HG02763 (cell line): ENCODE measurements around the gene PLPP4.

ENCODE experiments used
- ATAC-seq: cut with Tn5 transposase; IDR thresholded peaks from one replicate; pipeline ENCODE4 v1.9.1; 2021; ENCODE audit warnings: mild to moderate bottlenecking, moderate library complexity; ENCODE audit not compliant: unreplicated experiment

The PLPP4 gene

DNA sequence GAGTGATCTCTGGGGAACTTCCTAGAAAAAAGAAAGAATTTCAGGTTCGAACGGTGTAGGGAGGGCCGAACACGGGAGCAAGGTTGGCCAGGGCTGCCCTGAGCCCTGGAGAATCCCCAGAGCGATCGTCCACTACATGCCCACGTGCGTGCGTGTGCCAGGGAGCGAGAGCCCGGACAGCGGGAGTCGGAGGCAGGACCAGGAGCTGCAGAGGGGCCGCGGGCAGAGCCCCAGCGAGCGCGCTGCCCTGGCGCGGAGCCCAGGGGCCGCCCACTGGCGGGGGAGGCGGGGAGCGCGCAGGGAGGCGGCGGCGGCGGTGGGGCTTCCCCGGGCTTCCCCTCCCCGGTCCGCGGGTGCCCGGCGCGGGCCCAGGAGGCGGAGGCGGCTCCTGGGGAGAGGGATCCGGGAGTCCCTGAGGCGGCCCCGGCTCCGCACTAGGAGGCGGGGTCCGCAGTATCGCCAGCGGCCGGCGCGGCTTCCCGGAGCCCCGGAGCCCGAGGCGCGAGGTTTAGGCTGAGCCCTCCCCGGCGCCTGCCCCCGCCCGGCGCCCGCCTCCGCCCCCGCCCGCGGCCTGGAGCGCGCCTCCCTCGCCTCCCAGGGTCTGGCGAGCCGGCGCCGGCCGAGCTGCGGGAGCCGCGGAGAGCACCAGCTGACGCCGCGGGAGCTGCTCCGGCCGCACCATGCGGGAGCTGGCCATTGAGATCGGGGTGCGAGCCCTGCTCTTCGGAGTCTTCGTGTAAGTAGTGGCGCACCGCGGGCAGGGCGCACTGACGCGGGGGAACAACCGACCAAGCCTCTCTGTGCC is at the start of gene PLPP4:
Gene PLPP4 (plus strand): TSS at position 602 of the 805 bp plus-strand sequence. CDS start 79 bp downstream, at position 681.
- no peak for ATAC-seq

DNA sequence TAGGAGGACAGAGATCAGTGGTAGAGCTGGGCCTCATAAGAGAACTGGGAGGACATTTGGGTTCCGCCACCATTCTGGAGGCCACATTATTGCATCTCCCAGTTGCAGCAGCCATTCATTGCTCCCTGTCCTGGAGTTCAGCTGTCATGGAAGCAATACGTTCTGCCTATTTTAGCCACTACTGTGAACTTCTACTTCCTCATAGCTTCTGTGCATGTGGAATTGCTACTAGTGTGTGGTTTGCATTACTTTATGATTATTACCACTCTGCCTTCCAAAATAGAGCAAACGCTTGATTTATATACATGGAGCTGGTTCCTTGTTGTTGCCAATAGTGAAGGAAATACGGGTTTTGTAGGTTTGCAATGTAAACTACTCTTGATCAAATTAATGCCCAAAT is 47.2 kb upstream of the PLPP4 start:
- no peak for ATAC-seq

GRCh38 chr10:120414946-120415345 is 42.1 kb upstream of the PLPP4 start:
- ATAC-seq, result no peak

- ATAC-seq, result no peak
Measured at GRCh38 chr10:120415709-120416330, 41.2 kb upstream of the PLPP4 start.

GRCh38 chr10:120420421-120420820 is 36.6 kb upstream of the PLPP4 start:
- ATAC-seq, result no peak

- ATAC-seq, result no peak
Measured at GRCh38 chr10:120421250-120421649, 35.8 kb upstream of the PLPP4 start.

DNA sequence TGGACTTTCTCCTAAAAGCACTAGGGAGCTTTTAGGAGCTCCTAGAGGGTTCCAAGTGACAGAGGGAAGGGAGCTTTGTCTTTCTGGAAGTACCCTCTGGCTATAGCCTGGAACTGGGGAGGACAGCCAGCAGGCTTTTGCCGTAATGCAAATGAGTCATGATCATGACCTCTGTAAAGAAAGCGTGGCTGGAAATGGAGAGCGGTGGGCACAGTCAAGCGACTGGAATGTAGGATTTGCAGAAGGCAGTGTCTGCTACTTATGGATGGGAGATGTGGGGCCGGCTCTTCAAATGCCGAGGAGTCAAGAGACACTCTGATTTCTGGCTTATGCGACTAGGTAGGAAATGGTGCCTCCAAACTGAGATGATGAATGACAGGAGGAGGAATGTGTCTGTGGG is 34.6 kb upstream of the PLPP4 start:
- no peak for ATAC-seq

GRCh38 chr10:120423431-120424197 is 33.4 kb upstream of the PLPP4 start:
- no peak for ATAC-seq

GRCh38 chr10:120424198-120424464 is 32.9 kb upstream of the PLPP4 start:
- ATAC-seq, result no peak

DNA sequence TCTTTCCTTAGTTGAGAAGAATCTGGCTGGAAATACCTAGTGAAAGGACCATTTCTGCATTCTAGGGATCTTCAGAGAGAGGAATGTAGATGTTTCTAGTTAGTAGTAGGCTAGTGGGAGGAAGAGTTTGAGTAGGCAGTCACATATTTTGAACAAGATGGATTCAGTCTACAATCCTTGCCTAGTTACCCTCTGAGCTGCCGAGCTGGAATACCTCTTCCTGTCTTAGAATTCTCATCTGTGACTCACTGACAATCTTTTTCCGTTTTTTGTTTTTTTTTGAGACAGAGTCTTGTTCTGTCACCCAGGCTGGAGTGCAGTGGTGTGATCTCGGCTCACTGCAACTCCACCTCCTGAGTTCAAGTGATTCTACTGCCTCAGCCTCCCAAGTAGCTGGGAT is 30.7 kb upstream of the PLPP4 start:
- ATAC-seq, result no peak

DNA sequence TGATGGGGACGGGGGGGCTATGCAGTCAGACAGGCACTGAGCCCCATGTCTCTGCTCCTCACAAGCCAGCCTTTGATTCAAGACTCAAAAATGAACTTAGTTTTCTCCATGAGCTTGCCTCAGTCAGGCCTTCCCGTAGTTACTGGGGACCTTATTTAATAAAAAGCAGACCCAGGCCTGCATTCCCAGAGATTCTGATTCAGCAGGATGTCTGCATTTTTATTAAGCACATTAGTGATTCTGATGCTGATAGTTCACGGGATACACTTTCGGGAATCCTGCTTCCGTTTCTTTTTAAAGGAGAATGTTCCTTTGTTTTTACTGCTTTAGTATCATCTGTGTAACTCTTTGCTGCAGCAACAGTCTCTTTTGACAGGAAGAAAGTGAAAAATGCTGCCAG is 28.3 kb upstream of the PLPP4 start:
- ATAC-seq, result no peak

DNA sequence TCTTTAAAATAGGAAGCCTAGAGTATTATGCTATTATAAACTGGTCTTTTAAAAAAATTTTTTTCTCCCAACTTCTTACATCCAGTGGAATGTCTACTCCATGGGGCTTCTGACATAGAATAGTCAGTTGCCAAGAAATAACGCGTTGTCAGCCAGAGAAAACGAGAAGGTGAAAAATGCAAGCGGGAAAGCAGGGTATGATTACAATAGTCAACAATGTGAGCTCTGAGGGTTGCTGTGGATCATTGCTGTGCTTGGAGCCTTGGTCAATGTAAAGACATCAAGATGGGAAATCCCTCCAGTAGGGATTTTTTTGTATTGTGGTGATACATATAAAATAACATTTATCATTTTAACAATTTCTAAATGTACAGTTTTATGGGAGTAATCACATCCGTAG is 27.6 kb upstream of the PLPP4 start:
- ATAC-seq, result no peak

GRCh38 chr10:120431251-120431651 is 25.8 kb upstream of the PLPP4 start:
- no peak for ATAC-seq

DNA sequence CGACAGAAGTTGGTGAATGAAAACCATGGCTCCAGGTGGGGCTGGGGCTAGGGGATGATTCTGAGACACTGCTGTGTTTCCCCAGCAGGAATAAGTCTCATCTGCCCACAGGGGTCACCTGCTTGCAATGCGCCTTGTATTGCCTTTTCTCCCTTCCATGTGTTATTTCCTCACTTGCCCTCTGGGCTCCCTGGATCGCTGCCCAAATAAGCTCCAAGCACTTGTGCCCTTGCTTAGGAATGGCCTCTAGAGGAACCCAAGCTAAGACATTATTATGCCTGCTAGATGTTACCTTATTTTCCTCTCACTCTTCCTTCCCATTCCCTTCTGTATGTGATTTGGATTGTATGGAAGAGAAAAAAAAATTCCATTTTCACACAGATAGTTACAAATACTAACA is 24.8 kb upstream of the PLPP4 start:
- ATAC-seq, result no peak

GRCh38 chr10:120433141-120433540 is 23.9 kb upstream of the PLPP4 start:
- ATAC-seq, result no peak

DNA sequence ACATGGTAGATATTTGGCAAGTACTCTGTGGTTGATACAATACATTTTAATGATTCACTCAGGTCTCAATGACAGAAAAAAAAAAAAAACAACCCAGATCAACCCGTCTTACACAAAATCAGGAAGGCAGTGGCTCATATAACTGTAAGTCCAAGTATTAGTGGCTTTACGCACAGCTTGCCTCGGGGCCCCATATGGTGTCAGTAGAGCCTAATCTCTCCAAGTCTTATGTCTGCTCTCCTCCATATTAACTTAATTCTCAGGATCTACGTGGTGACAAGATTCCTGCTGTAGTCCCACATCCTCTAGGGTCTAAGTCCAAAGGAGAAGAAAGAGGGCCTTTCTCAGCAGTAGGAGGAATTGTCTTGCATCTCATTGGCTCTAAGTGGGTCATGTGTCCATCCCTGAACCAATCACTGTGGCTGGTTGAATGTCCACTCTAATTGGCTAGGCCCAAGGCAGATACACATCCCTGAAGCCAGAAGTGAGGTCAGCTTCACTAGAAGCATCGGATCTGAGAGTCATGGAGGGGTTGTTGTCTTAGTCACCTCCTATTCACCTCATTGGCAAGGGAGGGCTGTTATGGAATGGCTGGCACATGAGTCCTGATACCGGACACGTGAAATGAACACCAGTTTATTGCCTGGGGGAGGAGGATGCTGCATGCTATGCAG is 20.5 kb upstream of the PLPP4 start:
- ATAC-seq, result no peak

DNA sequence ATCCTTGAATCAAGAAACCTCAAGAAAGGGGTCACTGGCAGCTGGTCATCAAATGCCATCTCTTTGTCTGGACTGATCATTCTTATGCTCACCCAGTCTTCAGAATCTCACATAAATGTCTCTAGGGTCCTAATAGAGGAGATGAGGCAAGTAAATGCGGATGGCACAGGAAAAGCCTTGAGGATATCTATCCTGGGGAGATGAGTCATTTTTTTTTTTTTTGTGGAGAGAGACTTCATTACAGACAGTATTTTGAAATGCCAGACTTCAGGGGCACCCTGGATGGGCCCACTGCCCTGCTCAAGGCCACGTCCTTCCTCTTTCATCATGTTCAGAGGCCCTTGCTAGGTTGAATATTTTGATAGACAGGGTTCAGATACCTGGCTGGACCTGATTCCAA is 19.5 kb upstream of the PLPP4 start:
- no peak for ATAC-seq

GRCh38 chr10:120451968-120452367 is 5.1 kb upstream of the PLPP4 start:
- no peak for ATAC-seq

GRCh38 chr10:120453319-120453718 is 3.7 kb upstream of the PLPP4 start:
- ATAC-seq, result no peak

GRCh38 chr10:120453886-120454285 is 3.1 kb upstream of the PLPP4 start:
- no peak for ATAC-seq

GRCh38 chr10:120455004-120455403 is 2.0 kb upstream of the PLPP4 start:
- ATAC-seq, result no peak

DNA sequence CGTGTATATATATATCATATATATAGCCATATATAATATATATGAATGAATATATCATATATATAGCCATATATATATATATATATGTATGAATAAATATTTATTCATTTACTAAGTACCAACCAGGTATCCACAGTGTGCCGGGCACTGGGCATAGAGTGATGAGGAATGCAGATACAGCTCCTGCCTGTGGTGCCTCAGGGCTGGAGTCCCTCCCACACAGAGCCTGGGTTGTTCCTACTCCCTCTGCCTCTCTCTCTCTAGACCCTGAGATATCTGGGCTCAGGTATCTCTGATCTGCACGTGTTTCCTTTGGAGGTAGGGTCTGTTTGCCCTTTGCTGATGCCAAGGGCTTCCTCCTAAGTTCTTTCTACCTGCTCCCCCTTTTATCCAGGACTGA is 1.4 kb upstream of the PLPP4 start:
- no peak for ATAC-seq
